Retina (tissue), 1 donor: Measurements from ENCODE around the gene STRN3.

Experiments
- DNase-seq: peaks from one replicate; pipeline ENCODE4 v3.0.0-alpha.2; 2016

Gene STRN3

DNA sequence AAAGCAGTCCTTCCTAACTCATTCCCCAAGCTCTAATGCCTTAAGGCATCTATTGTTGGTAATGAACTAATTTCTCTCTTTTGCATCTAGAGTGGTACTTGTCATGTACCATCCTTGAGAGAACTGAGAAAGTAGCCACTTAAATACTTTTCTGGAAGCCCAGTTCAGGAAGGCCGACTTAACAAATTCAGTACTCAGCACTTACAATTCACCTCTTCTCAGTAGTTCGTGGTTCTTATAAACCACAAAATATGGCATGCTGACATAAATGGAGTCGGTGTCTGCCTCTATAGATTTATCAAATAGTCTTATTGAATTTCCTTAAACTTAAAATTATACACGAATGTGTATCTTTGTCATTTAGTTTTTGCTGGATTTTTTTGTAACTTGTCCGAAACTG, 161.2 kb downstream of the STRN3 start:
- DNase-seq: no peak

DNA sequence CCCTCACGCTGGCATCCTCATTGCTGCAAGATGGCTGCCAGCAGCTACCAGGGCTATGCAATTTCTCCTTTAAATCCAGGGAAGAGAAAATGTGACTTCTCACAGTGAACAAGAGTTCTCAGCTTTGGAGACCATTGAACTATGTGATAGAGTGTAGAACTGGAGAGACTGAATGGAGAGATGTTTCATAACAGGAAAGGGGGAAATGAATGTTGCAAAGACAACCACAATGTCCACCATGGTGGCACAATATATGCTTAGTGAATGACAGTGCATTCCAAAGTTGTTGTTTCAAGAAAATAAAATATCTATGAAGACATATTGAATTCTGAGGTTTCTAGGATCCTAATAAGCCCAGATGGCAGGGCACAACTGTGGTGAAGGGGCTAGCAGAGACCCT, 165.0 kb downstream of the STRN3 start:
- no peak for DNase-seq

DNA sequence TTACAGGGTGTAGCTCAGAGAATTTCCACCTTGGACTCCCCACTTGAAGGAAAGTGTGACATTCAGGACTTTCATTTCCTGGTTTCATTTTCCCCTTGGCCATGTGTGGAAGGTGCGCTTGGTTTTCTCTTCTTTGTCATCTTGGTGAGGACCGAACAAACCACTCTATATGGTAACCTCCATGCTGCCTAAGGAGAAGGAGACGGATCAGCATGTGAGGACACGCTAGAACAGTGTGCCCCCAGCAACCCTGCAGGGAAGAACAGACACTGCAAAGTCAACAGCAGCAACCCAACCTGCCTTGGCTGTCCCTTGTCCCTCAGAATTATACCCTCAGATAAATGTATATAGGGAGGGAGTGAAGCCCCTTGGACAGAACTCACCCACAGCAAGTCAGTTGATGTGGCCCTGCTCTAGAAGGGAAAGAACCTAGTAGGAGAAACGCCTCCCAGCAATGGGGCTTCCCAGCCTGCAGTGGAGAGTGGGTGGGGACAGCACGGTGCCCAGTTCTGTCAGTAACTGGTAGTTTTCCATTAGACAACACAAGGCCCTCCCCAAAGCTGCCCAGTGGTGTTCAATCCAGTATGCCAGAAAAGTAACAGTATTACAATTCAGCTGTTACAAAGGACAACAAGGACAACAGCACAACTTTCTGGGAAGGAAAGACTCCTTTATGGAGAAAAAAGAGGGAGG, 170.7 kb downstream of the STRN3 start:
- DNase-seq: no peak

DNA sequence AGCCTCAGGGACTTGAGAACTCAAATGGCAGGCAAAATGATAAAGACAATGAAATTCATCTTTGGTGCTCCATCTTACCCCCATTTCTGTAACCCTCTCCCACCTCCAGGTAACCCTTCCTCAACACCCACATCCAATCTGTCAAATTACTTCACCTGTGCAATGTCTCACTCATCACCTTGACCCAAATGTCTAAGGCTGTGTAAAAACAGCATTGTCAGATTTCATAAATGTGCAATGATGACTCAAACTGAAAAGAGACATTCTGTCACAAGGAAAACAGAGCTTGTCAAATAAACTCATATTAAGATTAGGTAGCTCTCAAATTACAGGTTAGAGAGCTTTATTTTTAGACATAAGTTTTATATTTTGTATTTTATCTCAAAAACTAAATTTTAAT, 171.7 kb downstream of the STRN3 start:
- no peak for DNase-seq

DNA sequence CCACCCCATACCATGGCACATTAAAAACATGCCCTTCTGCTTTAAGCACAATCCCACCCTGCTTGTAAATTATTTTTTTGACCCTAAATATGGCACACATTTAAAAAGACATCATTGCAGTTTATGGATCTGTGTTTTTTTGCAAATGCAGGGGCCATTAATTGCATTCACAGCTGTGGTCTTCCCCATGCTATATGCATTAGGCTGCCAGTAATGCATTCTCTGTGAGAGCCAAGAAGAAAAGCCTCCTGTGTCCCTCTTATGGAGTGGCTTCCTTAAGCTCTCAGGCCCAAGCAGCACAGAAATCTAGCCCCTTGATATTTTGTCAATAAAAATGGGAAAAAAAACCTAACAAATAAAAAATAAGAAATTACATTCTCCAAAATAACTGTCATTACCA, 172.2 kb downstream of the STRN3 start:
- DNase-seq: no peak

DNA sequence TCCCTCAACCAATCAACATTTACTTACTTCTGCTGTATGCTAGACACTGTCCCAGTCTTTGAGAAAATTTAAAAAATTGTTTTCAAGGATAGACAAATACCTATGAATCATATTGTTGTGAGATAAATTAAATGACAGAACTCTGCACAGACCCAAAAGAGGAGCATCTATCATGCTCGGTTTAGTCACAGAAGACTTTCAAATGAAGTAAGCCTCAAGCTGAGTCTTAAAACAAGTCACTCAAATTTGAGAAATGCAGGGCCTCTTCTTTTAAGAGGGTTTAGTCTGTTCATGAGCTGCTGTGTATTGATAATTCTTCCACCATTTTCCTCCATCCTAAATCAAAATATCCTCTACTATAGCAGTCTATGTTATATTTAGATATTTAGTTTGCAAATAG, 176.2 kb downstream of the STRN3 start:
- DNase-seq: no peak

DNA sequence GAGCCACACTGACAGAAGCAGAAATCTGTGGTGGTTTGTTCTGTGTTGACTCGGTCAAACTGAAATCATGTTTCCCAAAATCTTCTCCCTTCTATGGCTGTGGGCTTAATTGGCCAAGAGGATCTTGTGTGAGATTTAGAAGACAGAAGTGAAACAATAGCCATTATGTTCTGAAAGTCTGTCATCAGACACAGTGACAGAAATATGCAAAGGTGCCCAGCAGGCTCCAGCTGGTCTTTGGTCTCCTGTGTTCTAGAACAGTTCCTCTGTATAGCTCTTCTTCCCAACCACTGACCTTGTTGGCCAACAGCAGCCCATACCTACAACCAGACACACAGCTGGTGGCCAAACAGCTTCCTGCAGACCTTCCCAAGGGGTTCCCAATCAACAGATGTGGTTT, 176.8 kb downstream of the STRN3 start:
- DNase-seq: no peak

DNA sequence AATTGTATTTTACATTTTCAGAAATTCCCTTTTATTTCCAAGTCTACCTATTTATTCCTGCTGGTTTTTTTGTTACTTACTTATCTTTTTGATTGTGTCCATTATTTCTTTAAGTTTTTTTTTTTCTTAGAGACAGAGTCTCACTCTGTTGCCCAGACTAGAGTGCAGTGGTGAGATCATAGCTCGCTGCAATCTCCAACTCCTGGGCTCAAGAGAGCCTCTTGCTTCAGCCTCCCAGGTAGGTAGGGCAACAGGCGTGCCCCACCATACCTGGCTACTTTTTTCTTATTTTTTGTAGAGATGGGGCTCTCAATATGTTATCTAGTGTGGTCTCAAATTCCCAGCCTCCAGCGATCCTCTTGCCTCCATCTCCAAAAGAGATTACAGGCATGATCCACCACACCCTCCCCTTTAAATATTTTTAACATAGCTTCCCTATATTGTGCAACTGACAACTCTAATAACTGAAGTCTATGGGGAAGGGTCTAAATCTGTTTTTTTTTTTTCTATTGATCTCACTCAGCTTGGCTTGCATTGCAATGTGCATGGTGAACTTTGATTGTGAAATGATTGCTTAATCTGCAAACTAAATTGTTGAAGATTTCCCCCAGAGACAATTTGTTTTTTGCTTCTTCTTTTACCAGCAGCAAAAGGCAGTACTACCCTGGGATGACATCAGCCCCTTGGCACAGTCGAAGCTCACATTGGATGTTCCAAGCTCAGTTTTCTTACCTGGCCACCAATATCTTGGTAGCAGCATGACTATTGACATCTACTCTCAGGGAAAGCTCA, 177.5 kb downstream of the STRN3 start:
- no peak for DNase-seq
